ENCODE results near the gene PIAS4.

Gene PIAS4

DNA sequence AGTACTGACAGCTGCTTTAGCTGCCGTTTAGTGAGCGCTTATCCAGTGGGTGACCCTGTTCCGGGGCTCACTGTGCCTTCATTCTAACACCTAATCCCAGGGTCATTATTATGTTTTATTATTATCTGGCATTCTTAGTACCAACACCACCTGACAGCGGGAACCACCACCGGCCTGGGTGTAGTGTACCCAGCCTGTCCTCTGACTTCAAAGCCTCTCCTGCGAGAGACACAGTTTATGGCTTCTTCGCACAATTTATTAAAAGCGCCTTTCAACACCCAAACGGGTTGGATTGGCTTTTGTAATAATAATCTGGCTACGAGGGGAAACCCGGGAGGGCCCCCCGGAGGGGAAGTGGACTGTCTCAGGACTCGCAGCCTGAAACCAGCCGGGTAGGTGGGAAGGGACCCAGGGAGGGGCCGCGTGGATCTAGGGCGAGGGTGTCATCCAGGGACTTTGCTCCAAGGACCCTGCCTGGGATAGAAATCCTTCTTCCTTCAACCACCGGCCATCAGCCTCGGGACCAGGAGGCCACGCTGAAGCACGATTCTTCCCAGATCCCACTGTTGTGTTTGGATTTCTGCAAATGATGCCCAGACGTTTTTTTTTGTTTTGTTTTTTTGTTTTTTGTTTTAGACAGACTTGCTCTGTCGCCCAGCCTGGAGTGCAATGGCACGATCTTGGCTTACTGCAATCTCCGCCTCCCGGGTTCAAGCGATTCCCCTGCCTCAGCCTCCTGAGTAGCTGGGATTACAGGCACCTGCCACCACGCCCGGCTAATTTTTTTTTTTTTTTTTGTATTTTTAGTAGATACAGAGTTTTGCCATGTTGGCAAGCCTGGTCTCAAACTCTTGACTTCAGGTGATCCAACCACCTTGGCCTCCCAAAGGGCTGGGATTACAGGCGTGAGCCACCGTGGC lies 60.8 kb downstream of the PIAS4 start:
- no peak for DNase-seq (ENCODE audit: low read depth in 2 of 3, low spot score in 2 of 3)

DNA sequence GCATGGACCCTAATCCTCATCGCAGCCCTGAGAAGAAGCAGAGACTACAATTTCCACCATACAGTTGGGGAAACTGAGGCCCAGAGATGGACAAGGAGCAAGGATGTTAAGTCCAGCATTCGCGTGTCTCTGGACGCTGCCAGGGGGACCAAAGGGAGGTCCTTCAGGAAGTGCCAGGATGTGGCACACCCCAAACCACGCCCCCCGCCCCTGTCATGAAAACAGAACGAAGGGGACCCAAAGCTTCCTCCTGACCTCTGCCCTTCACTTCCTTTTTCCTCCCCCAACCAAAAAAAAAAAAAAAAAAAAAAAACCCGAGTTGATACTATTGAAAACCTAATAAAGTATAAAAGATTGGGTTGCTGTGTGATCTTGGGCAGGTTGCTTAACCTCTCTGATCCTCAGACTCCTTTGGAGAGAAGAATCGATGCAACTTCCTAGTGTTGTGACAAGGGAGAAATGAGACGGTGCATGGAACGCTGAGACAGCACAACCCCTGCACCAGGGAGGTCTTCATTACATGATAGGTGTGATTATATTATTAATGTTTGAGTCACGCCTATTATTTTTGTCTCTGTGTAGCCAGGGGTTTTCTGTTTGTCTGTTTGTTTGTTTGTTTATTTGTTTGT lies 61.9 kb downstream of the PIAS4 start:
- DNase-seq (ENCODE audit: low read depth in 2 of 3, low spot score in 2 of 3): no peak

DNA sequence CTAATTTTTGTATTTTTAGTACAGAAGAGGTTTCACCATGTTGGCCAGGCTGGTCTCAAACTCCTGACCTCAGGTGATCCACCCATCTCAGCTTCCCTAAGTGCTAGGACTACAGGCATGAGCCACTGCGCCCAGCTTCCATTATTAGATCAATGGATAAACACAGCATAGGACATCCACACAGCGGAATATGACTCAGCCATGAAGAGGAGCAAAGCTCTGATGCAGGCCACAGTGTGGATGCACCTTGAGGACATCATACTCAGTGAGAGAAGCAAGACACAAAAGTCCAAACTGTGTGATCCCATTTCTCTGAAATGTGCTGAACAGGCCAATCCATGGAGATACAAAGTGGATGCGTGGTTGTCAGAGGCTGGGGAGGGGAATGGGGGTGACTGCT lies 64.1 kb downstream of the PIAS4 start:
- no peak for DNase-seq (ENCODE audit: low read depth in 2 of 3, low spot score in 2 of 3)

DNA sequence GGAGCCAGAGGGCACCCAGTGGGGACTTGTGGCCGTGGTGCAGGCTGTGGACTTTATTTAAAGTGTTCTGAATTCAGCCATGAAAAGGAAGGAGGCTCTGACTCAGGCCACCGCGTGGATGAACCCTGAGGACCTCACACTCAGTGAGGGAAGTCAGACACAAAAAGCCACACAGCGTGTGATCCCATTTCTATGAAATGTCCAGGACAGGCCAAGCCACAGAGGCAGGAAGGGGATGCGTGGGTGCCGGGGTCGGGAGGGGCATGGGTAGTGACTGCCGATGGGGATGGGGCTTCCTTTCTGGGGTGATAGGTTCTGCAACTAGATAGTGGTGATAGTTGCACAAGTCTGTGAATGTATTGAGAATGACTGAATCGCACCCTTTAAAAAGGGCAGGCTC lies 67.8 kb downstream of the PIAS4 start:
- no peak for DNase-seq (ENCODE audit: low read depth in 2 of 3, low spot score in 2 of 3)

DNA sequence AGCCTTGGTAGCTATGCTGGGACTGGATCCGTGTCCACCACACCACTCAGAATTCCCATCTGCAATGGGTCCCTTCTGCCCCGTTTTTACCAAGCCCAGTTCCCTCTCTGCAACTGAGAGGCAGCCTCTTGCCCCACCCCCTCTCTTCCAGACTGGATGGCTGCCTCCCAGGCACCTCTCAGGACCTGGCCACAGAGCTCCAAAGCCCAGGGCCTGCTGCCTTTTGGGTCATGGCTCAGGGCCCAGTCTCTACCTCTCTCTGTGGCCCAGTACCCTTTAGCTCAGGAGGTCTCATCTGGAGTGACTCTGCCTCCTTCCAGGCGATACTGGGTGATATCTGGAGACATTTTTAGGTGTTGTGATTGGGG lies 69.5 kb downstream of the PIAS4 start:
- no peak for DNase-seq (ENCODE audit: low read depth in 2 of 3, low spot score in 2 of 3)

DNA sequence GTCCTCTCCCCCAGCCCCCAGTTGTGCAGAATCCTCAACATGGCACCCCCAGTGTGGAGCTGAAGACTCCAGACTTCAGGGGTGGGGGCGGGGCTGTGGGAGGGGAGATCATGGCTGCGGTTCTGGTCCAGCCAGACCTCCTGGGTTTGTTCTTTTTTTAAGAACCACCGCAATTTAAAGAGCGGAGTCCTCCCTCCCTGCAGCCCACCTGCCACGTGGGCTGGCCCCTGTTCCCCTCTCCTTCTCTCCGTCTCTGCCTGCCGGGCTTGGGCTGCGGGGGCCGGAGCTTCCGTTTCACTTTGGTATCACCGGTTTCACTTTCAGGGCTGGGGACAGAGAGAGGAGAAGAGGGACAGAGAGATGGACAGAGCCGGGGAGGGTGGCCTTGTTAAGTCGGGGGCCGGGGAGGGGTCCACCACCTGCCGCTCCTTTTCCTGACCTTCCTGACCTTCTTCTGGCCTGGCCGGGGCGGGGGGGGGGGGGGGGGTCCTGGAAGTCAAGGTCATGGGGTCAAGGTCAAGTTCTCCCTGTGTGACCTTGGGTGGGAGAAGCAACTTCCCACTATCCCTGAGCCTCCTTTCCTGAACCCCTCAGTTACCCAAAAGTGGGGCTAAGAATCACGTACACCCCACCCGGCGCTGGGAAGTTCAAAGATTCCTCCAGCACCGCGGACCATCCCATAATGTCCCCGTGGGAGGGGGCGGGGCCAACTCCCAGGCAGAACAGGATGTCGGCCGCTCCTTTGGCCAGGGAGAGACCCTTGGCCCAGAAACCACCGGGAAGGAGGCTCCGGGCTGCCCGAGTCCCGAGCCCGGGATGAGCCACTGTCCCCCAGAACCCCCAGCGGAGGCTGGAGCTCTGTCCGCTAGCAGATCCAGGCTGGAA lies 70.5 kb downstream of the PIAS4 start:
- DNase-seq (ENCODE audit: low read depth in 2 of 3, low spot score in 2 of 3): no peak

DNA sequence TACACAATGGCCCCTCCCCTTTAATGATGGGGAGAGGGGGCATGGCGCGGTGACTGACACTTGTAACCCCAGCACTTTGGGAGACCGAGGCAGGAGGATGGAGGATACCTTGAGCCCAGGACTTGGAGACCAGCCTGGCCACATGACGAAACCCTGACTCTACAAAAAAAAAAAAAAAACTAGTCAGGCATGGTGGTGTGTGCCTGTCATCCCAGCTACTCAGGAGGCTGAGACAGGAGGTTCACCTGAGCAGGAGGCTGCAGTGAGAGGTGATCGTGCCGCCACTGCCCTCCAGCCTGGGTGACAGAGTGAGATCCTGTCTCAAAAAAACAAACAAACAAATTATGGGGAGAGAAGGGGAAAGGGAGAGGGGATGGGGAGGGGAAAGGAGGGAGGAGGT lies 72.9 kb downstream of the PIAS4 start:
- DNase-seq (ENCODE audit: low read depth in 2 of 3, low spot score in 2 of 3): no peak

DNA sequence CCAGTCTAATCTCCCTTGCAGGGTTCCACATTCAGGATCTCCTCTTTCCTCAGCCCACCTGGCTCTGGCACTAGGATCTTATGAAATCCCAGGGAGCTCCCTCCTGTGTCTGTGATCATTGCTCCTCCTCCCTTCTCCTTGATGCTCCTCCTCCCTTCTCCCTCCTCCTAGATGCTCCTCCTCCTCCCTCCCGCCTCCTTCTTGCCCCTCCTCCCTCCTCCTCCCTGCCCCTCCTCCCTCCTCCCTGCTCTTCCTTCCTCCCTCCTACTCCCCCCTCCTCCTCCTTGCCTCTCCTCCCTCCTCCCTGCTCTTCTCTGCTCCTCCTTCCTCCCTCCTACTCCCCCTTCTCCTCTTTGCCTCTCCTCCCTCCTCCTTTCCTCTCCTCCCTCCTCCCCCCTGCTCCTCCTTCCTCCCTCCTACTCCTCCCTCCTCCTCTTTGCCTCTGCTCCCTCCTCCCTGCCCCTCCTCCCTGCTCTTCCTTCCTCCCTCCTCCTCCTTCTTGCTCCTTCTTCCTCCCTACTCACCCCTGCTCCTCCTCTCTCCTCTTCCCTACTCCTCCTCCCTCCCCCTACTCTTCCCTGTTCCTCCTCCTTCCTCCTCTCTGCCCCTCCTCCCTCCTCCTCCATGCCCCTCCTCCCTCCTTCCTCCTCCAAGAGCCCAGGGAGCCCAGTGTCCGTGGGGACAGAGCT lies 74.0 kb downstream of the PIAS4 start:
- no peak for DNase-seq (ENCODE audit: low read depth in 2 of 3, low spot score in 2 of 3)

DNA sequence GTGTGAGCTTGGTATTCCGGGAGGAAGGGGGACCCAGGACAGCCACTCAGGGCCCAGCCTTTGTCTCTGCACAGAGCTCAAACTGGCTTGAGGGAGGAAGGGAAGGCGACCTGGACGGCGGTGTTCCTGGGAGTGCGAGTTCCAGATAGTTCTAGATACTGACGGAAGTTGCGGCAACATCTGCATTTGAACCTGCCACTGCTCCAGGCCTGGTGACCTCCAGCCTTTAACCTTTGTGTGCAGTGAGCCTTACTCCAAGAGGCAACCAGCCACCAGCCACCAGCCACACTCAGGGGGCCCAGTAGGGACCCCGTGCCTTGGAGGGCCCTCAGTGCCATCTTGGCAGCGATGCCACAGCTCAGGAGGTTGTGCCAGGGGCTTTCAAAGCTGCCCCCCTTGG lies 74.6 kb downstream of the PIAS4 start:
- DNase-seq (ENCODE audit: low read depth in 2 of 3, low spot score in 2 of 3): no peak

DNA sequence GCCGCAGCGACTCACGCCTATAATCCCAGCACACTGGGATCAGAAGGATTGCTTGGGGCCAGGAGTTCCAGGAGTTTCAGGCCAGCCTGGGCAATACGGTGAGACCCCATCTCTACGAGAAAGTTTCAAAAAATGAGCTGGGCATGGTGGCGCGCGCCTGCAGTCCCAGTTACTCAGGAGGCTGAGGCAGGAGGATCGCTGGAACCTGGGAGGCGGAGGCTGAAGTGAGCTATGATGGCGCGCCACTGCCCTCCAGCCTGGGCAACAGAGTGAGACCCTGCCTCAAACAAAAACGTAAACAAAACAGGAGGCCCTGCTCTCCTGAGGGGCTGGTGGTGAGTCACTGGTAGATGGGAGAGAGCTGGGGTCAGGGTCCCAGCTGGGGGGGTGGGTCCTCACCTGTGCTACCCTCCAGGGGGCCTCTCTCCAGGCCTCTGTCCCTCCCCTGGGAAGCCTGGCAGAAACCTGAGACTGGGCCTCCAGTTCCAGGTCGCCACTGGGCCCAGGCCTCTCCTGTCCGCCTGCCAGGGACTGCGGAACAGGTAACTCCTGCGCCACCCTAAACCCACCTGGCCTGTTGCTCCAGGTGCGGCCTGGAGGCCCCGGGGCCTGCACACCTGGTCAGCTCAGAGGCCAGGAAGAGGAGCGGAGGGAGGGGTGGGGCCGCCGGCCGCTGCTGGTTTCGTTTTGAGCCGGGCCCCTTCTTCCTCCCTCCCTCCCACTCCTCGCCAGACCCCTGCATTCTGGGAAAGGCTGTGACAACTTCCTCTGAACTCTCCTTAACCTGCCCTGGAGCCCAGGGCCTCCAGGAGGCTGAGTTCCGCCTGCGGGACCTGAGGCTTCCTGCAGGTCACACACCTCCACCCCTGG lies 76.4 kb downstream of the PIAS4 start:
- no peak for DNase-seq (ENCODE audit: low read depth in 2 of 3, low spot score in 2 of 3)

DNA sequence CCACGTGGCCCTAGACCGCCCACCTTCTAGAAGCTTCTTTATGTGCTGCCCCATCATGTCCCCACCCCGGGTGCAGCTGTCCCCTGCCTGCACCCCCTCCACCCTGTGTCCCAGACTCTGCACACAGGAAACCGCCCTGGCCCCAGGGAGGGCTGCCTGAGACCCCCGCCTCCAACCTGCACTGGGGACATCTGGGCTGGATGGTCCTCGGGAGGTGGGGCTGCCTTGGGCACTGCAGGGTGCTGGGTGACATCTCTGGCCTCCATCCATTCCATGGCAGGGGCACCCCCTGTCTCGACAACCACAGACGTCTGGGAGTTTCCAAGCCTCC lies 77.0 kb downstream of the PIAS4 start:
- DNase-seq (ENCODE audit: low read depth in 2 of 3, low spot score in 2 of 3): no peak

DNA sequence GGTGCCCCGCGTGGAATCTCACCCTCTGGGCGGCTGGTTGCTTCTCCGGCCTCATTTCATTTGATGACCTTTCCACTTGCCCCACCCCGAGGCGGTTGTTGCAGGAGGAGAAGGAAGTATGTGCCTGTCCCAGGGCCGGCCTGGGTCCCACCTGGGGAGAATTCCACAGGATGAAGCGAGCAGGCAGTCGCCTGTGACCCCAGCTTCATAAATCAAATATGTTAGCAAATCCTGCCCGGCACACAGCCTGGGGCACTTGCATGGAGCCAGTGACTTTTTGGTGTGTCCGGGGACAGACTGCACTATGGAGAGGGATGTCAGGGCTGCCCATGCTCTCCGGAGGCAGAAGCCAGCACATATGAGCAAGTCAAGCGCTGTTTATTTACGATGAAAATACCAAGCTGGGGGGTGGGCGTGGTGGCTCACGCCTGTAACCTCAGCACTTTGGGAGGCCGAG lies 78.9 kb downstream of the PIAS4 start:
- DNase-seq (ENCODE audit: low read depth in 2 of 3, low spot score in 2 of 3): no peak

DNA sequence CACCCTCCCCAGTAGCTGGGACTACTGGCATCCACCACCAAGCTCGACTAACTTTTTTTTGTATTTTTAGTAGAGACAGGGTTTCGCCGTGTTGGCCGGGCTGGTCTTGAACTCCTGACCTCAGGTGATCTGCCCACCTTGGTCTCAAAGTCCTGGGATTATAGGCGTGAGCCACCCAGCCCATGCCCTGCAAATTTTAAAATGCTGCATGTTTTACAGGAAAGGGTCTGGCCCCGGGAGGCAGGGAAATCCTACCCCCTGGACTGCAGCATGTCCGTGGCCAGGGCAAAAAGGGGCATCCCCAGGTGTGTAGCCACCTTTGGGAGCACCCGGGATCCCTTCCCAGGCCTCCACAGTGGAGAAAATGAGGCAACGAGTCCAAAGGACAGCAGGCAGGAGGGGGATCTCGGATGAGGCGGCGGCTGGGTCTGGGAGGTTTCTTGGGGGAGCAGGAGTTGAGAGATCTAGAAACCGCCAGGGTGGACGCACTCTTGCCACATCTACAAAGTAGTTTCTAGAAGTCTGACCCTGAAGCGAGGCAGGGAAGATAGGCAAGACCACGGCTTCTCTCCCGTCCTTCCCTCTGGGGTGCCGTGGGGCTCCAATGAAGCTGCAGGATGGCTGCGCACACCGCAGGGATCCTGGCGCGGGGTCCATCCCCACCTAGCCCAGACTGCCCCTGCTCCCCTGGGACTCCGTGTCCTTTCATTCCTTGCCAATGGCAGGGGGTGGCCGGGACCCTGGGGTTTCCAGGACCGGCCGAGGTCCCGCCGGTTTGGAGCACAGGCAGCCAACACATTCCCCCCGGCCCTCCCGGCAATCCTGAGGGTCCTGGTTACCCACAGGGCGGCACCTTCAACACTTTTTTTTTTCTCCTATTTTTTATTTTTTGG lies 80.5 kb downstream of the PIAS4 start:
- DNase-seq (ENCODE audit: low read depth in 2 of 3, low spot score in 2 of 3): no peak

DNA sequence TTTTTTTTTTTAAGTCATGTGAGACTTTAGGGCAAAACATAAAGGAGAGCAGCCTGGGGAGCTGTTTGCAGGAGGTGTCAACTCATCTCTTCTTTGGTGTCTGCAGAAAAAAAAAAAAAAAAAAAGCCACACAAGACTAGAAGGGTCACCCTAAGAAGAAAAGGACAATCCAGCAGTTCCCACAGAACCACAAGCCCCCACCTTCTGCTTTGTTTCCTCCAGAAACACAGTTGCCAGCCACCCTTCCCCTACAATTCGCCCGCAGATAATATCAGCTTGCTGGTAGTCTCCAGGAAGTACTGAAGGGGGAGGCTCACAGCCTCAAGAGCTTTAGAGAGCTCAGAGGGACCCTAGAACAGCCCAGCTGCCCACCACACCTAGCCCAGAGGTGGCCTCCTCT lies 81.4 kb downstream of the PIAS4 start:
- DNase-seq (ENCODE audit: low read depth in 2 of 3, low spot score in 2 of 3): no peak
